Liver (tissue), 3 donors: ENCODE results near the gene TMEM234.
A peak's percentile ranks its signal among the peaks of the same experiment; 100 is the strongest.

Experiments
- TAF1 ChIP-seq: conservative IDR thresholded peaks from 2 replicates; pipeline ENCODE4 v1.6.1; 2016; ENCODE audit warnings: antibody characterized with exemption, mild to moderate bottlenecking
- TF ChIP-seq, protein P1 (sequence below): IDR thresholded peaks from 2 replicates; pipeline ENCODE4 v1.6.1; 2016; ENCODE audit warnings: antibody characterized with exemption, mild to moderate bottlenecking
- TF ChIP-seq, protein P2 (sequence below): fragments of 150-350 bp; IDR thresholded peaks from 2 replicates; pipeline ENCODE4 v1.5.1; 2017; ENCODE audit warnings: improper control_type of control experiment, low read depth, low read length; ENCODE audit not compliant: missing input control
- donor health status: healthy.
- donor health status: healthy.

DNA sequence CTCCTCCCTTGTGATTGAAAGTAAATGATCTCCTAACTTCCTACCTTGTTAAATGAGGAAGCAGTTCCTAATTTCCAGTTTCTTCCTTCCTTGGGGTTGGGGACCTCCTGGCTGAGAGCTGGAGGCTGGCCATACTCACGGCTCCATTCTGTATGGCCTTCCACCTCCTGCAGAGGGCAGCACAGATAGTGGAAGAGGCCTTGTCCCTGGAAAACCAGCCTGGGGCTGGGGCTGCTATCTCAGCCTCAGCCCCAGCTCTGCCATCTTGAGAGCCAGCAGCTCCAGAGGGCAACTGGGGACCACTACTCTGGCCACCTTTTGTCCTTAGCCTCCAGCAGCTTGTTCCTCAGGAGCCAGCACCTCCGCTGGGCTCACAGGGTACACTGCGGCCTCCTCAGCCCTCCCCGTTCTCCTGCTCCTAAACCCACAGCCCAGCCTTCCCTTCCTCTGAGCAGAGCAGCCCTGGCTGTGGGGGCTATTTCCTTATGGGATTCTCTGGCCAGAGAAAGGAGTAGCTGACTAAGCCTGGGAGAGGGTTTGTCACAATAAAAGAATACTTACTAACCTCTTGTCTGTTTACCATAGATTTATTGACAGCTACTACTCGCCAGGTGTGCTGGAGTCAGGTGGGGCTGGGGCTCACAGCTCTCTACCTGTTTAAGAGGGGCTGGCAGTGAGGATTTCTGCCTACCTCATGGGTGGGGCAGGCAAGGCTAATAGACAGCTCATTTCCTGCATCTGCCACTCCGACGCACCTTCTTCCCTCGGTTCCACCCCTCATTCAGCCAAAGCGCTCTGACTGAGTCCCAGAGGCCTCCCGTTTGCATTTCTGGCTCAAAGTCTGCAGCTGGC lies 6.3 kb downstream of the TMEM234 start:
- TF ChIP-seq TAF1: no peak
- TF ChIP-seq, protein P1, sequence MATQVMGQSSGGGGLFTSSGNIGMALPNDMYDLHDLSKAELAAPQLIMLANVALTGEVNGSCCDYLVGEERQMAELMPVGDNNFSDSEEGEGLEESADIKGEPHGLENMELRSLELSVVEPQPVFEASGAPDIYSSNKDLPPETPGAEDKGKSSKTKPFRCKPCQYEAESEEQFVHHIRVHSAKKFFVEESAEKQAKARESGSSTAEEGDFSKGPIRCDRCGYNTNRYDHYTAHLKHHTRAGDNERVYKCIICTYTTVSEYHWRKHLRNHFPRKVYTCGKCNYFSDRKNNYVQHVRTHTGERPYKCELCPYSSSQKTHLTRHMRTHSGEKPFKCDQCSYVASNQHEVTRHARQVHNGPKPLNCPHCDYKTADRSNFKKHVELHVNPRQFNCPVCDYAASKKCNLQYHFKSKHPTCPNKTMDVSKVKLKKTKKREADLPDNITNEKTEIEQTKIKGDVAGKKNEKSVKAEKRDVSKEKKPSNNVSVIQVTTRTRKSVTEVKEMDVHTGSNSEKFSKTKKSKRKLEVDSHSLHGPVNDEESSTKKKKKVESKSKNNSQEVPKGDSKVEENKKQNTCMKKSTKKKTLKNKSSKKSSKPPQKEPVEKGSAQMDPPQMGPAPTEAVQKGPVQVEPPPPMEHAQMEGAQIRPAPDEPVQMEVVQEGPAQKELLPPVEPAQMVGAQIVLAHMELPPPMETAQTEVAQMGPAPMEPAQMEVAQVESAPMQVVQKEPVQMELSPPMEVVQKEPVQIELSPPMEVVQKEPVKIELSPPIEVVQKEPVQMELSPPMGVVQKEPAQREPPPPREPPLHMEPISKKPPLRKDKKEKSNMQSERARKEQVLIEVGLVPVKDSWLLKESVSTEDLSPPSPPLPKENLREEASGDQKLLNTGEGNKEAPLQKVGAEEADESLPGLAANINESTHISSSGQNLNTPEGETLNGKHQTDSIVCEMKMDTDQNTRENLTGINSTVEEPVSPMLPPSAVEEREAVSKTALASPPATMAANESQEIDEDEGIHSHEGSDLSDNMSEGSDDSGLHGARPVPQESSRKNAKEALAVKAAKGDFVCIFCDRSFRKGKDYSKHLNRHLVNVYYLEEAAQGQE: no peak
- TF ChIP-seq, protein P2, sequence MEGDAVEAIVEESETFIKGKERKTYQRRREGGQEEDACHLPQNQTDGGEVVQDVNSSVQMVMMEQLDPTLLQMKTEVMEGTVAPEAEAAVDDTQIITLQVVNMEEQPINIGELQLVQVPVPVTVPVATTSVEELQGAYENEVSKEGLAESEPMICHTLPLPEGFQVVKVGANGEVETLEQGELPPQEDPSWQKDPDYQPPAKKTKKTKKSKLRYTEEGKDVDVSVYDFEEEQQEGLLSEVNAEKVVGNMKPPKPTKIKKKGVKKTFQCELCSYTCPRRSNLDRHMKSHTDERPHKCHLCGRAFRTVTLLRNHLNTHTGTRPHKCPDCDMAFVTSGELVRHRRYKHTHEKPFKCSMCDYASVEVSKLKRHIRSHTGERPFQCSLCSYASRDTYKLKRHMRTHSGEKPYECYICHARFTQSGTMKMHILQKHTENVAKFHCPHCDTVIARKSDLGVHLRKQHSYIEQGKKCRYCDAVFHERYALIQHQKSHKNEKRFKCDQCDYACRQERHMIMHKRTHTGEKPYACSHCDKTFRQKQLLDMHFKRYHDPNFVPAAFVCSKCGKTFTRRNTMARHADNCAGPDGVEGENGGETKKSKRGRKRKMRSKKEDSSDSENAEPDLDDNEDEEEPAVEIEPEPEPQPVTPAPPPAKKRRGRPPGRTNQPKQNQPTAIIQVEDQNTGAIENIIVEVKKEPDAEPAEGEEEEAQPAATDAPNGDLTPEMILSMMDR: peak; percentile 77
